H9 (cell line): ENCODE measurements around the gene PDE6H. TPM values are rescaled to one million over a fixed set of nuclear protein-coding genes. Genes with fewer than 3 reads are reported as not detected.

Source experiments
- DNase-seq: peaks from one replicate; pipeline ENCODE4 v3.0.0-alpha.2; 2017
- H2AFZ ChIP-seq: one replicate; pipeline ENCODE4 v1.6.1; 2013; ENCODE audit warnings: mild to moderate bottlenecking, low read length, control low read depth, moderate library complexity
- H2AK5ac ChIP-seq: 2 replicates; pipeline ENCODE4 v1.6.1; 2013; ENCODE audit warnings: low read length, control low read depth, mixed read lengths; ENCODE audit not compliant: insufficient read length
- H2BK120ac ChIP-seq: one replicate; pipeline ENCODE4 v1.6.1; 2013; ENCODE audit warnings: low read depth, mild to moderate bottlenecking, low read length, control low read depth, inconsistent platforms; ENCODE audit not compliant: poor library complexity, severe bottlenecking
- H2BK12ac ChIP-seq: 2 replicates; pipeline ENCODE4 v1.6.1; 2013; ENCODE audit warnings: low read length, control low read depth, mixed read lengths, low read depth; ENCODE audit not compliant: insufficient read length
- H2BK15ac ChIP-seq: 2 replicates; pipeline ENCODE4 v1.6.1; 2013; ENCODE audit warnings: low read depth, low read length, control low read depth
- H2BK20ac ChIP-seq: one replicate; pipeline ENCODE4 v1.6.1; 2013; ENCODE audit warnings: low read depth, mild to moderate bottlenecking, low read length, control low read depth, inconsistent platforms; ENCODE audit not compliant: poor library complexity, severe bottlenecking
- H2BK5ac ChIP-seq: 2 replicates; pipeline ENCODE4 v1.6.1; 2013; ENCODE audit warnings: low read length, control low read depth, mixed read lengths; ENCODE audit not compliant: insufficient read length
- H3K14ac ChIP-seq: 2 replicates; pipeline ENCODE4 v1.6.1; 2013; ENCODE audit warnings: low read length, control low read depth; ENCODE audit not compliant: insufficient read depth
- H3K18ac ChIP-seq: 2 replicates; pipeline ENCODE4 v1.6.1; 2013; ENCODE audit warnings: low read depth, mild to moderate bottlenecking, mixed read lengths, low read length, control low read depth; ENCODE audit not compliant: insufficient read length
- H3K23ac ChIP-seq: 2 replicates; pipeline ENCODE4 v1.6.1; 2013; ENCODE audit warnings: low read length, control low read depth, mixed read lengths, low read depth; ENCODE audit not compliant: insufficient read length
- H3K23me2 ChIP-seq: 2 replicates; pipeline ENCODE4 v1.6.1; 2013; ENCODE audit warnings: low read depth, mild to moderate bottlenecking, mixed read lengths, low read length, control low read depth; ENCODE audit not compliant: insufficient read length, poor library complexity, severe bottlenecking
- H3K27ac ChIP-seq: 2 replicates; pipeline ENCODE4 v1.5.1; 2013; ENCODE audit warnings: low read length, control low read depth, mixed read lengths, low read depth; ENCODE audit not compliant: insufficient read length
- H3K27me3 ChIP-seq: 2 replicates; pipeline ENCODE4 v1.6.1; 2013; ENCODE audit warnings: low read length, control low read depth, inconsistent platforms; ENCODE audit not compliant: insufficient read depth
- H3K4ac ChIP-seq: 2 replicates; pipeline ENCODE4 v1.6.1; 2013; ENCODE audit warnings: low read depth, mild to moderate bottlenecking, control low read depth, inconsistent platforms, low read length, moderate library complexity
- H3K4me1 ChIP-seq: 2 replicates; pipeline ENCODE4 v1.6.1; 2013; ENCODE audit warnings: low read length, control low read depth, inconsistent platforms; ENCODE audit not compliant: insufficient read depth
- H3K4me2 ChIP-seq: 2 replicates; pipeline ENCODE4 v1.6.1; 2013; ENCODE audit warnings: low read length, control low read depth, mixed read lengths; ENCODE audit not compliant: insufficient read length, insufficient read depth
- H3K56ac ChIP-seq: 2 replicates; pipeline ENCODE4 v1.6.1; 2013; ENCODE audit warnings: low read depth, mild to moderate bottlenecking, mixed read lengths, low read length, control low read depth; ENCODE audit not compliant: insufficient read length
- H3K79me1 ChIP-seq: 2 replicates; pipeline ENCODE4 v1.6.1; 2013; ENCODE audit warnings: low read depth, mild to moderate bottlenecking, moderate library complexity, low read length, control low read depth, inconsistent platforms; ENCODE audit not compliant: insufficient read depth, poor library complexity, severe bottlenecking
- H3K79me2 ChIP-seq: 2 replicates; pipeline ENCODE4 v1.6.1; 2013; ENCODE audit warnings: low read length, control low read depth, inconsistent platforms; ENCODE audit not compliant: insufficient read depth
- H3K9ac ChIP-seq: 2 replicates; pipeline ENCODE4 v1.6.1; 2013; ENCODE audit warnings: low read length, control low read depth, mixed read lengths; ENCODE audit not compliant: insufficient read length; ENCODE audit errors: extremely low read depth
- H3K9me3 ChIP-seq: one replicate; pipeline ENCODE4 v1.6.1; 2013; ENCODE audit warnings: low read depth, low read length, inconsistent platforms; ENCODE audit not compliant: control insufficient read depth
- H3T11ph ChIP-seq: one replicate; pipeline ENCODE4 v1.6.1; 2013; ENCODE audit warnings: mild to moderate bottlenecking, low read length, control low read depth, inconsistent platforms
- H4K20me1 ChIP-seq: one replicate; pipeline ENCODE4 v1.6.1; 2013; ENCODE audit not compliant: control insufficient read depth, insufficient read length, insufficient read depth
- H4K5ac ChIP-seq: 2 replicates; pipeline ENCODE4 v1.6.1; 2013; ENCODE audit warnings: low read depth, mild to moderate bottlenecking, mixed read lengths, low read length, control low read depth; ENCODE audit not compliant: insufficient read length
- H4K8ac ChIP-seq: replicated peaks from 2 replicates; pipeline ENCODE4 v1.6.1; 2013; ENCODE audit warnings: low read length, control low read depth, mixed read lengths, low read depth; ENCODE audit not compliant: insufficient read length
- H4K91ac ChIP-seq: 2 replicates; pipeline ENCODE4 v1.6.1; 2013; ENCODE audit warnings: low read depth, mild to moderate bottlenecking, moderate library complexity, mixed read lengths, low read length, control low read depth; ENCODE audit not compliant: insufficient read length
- H3K27ac Mint-ChIP-seq, 3 experiments: 2 replicates in 2 of 3; 3 replicates in 1 of 3; pipeline ENCODE4 v1.8.0; 2020 to 2021; ENCODE audit warnings: mixed read lengths in 3 of 3, mild to moderate bottlenecking in 1 of 3, moderate library complexity in 1 of 3
- H3K27me3 Mint-ChIP-seq: 2 replicates; pipeline ENCODE4 v1.8.0; 2021; ENCODE audit warnings: low read depth, mild to moderate bottlenecking, moderate library complexity, mixed read lengths
- H3K36me3 Mint-ChIP-seq, 3 experiments: 2 replicates in 2 of 3; 3 replicates in 1 of 3; pipeline ENCODE4 v1.8.0; 2020 to 2021; ENCODE audit warnings: low read depth in 3 of 3, mixed read lengths in 3 of 3; ENCODE audit not compliant: insufficient read depth in 1 of 3
- H3K4me1 Mint-ChIP-seq, 2 experiments: 2 replicates each; pipeline ENCODE4 v1.8.0; 2020; ENCODE audit warnings: mixed read lengths in 2 of 2
- H3K4me3 Mint-ChIP-seq, 2 experiments: 2 replicates in 1 of 2; 3 replicates in 1 of 2; pipeline ENCODE4 v1.8.0; 2020 to 2021; ENCODE audit warnings: mild to moderate bottlenecking in 2 of 2, mixed read lengths in 2 of 2, moderate library complexity in 1 of 2
- H3K9me3 Mint-ChIP-seq, 2 experiments: 2 replicates in 1 of 2; 3 replicates in 1 of 2; pipeline ENCODE4 v1.8.0; 2020; ENCODE audit warnings: mild to moderate bottlenecking in 2 of 2, mixed read lengths in 2 of 2, moderate library complexity in 1 of 2
- WGBS: extraction: QIAGEN DNeasy Blood & Tissue Kit; methylation state at CpG from one replicate; pipeline ENCODE4 v1.1.7; 2013; ENCODE audit warnings: missing lambda C conversion rate, low lambda C conversion rate, mixed read lengths; ENCODE audit not compliant: insufficient read length; ENCODE audit errors: extremely low coverage; 5-methylcytosine and 5-hydroxymethylcytosine counted together
- total RNA-seq: library from RNA; stranded (reverse); gene quantifications from 2 replicates; pipeline ENCODE4 v1.2.1, GENCODE V29; 2021
- TF ChIP-seq, protein P1 (sequence below): fragments of 200-600 bp; sonication (generic); conservative IDR thresholded peaks from 3 replicates; pipeline ENCODE4 v1.8.0; 2021; ENCODE audit warnings: antibody characterized with exemption, mild to moderate bottlenecking

The PDE6H gene
- total RNA-seq, 1 experiment from 2014 or later: not detected

DNA sequence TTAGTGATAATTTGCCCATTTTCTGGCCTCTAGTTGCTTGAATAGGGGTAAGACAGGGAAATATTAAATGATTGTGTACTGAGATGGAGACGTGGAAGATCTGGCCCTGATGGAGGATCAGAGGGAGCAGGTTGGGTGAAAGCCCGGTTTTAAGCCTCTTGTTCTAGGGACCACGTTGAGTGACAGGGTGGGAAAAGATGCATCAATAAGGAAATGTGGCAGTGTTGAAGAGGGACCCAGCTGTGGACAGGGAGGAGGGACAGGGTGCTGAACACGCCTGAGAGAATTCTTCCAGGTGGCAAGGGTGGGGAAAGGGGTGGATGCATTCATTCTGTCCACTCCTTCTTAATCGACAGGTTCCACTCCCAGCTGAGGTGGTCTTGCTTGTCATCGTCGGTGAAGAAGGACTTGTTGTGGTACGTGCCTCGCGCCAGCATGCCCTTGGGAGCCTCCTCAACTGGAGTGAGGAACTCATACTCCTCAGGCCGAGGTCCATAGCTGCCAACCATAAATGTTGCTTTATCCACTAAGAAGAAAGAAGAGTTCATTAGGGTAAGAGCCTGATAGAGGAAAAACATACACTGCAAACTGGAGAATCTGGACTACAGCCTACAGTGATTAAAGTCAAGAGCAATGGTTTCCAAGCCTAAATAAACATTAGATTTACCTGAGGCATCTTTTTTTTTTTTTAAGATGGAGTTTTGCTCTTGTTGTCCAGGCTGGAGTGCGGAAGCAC is 30.5 kb upstream of the PDE6H start:
- DNase-seq: no peak
- H4K20me1 ChIP-seq: no peaks in the 10 kb centered on the region
- H3K27ac ChIP-seq: no peak overlapping the region
- H3K4me1 Mint-ChIP-seq: peaks cover under 1 to 2% of the 10 kb centered on the region in 2 experiments; a peak in 1 of 4 replicates
- H3K9me3 Mint-ChIP-seq: no peaks in the 10 kb centered on the region
- no peak overlapping the region for H3K4ac ChIP-seq
- H2BK12ac ChIP-seq: no peak overlapping the region
- H3K4me3 Mint-ChIP-seq: no peak overlapping the region
- no peaks in the 10 kb centered on the region for H3K27me3 ChIP-seq
- H2AFZ ChIP-seq: no peak overlapping the region
- no peak overlapping the region for H3K14ac ChIP-seq
- no peaks in the 10 kb centered on the region for H3K36me3 Mint-ChIP-seq
- H3K9ac ChIP-seq: no peak overlapping the region
- H3K4me1 ChIP-seq: no peaks in the 10 kb centered on the region
- no peak overlapping the region for H3T11ph ChIP-seq
- no peak overlapping the region for H2BK5ac ChIP-seq
- H3K56ac ChIP-seq: no peak overlapping the region
- no peaks in the 10 kb centered on the region for H3K79me1 ChIP-seq
- H2BK15ac ChIP-seq: no peak overlapping the region
- no CpG with 5 or more reads among the region's 12 CpGs for WGBS
- H3K18ac ChIP-seq: no peak overlapping the region
- no peaks in the 10 kb centered on the region for H3K79me2 ChIP-seq
- H3K23me2 ChIP-seq: no peaks in the 10 kb centered on the region
- TF ChIP-seq, protein P1, sequence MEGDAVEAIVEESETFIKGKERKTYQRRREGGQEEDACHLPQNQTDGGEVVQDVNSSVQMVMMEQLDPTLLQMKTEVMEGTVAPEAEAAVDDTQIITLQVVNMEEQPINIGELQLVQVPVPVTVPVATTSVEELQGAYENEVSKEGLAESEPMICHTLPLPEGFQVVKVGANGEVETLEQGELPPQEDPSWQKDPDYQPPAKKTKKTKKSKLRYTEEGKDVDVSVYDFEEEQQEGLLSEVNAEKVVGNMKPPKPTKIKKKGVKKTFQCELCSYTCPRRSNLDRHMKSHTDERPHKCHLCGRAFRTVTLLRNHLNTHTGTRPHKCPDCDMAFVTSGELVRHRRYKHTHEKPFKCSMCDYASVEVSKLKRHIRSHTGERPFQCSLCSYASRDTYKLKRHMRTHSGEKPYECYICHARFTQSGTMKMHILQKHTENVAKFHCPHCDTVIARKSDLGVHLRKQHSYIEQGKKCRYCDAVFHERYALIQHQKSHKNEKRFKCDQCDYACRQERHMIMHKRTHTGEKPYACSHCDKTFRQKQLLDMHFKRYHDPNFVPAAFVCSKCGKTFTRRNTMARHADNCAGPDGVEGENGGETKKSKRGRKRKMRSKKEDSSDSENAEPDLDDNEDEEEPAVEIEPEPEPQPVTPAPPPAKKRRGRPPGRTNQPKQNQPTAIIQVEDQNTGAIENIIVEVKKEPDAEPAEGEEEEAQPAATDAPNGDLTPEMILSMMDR: no peak
- H3K9me3 ChIP-seq: no peaks in the 10 kb centered on the region
- no peak overlapping the region for H3K4me2 ChIP-seq
- H2BK120ac ChIP-seq: no peak overlapping the region
- no peak overlapping the region for H3K27ac Mint-ChIP-seq
- no peaks in the 10 kb centered on the region; the same call in 1 of the 2 replicates for H3K27me3 Mint-ChIP-seq
- H4K91ac ChIP-seq: no peak overlapping the region
- no peak overlapping the region for H3K23ac ChIP-seq
- no peak overlapping the region for H2AK5ac ChIP-seq
- no peak overlapping the region for H4K5ac ChIP-seq
- H2BK20ac ChIP-seq: no peak overlapping the region
- H4K8ac ChIP-seq: no peak overlapping the region
